Natural killer cell (primary cell): ENCODE measurements around the gene PPP1R16B. TPM values are rescaled to one million over a fixed set of nuclear protein-coding genes. Genes with fewer than 3 reads are reported as not detected.

ENCODE experiments used
- ATAC-seq, 3 donors: fragments of 150-1000 bp in 2 of 3; fragments of 200-7000 bp in 1 of 3; cut with Tn5 transposase; 1 replicate in 1 of 3; 2 replicates in 2 of 3; pipeline ENCODE4 v1.10.0; 2021; ENCODE audit warnings: mild to moderate bottlenecking in 2 of 3, moderate library complexity in 2 of 3
- DNase-seq, 2 donors: peaks; one replicate each; pipeline versions ENCODE4 v3.0.0 to v3.0.0-alpha.2; 2013 to 2021; ENCODE audit warnings: mixed read lengths in 1 of 2
- H3K27ac ChIP-seq: one replicate; pipeline ENCODE4 v1.5.1; 2013; ENCODE audit warnings: mild to moderate bottlenecking, low read length
- H3K27me3 ChIP-seq: one replicate; pipeline ENCODE4 v1.6.1; 2013; ENCODE audit warnings: low read length; ENCODE audit not compliant: control insufficient read depth, insufficient read depth
- H3K36me3 ChIP-seq: one replicate; pipeline ENCODE4 v1.6.1; 2013; ENCODE audit warnings: low read length; ENCODE audit not compliant: control insufficient read depth, insufficient read depth
- H3K4me1 ChIP-seq: one replicate; pipeline ENCODE4 v1.6.1; 2013; ENCODE audit warnings: low read length; ENCODE audit not compliant: control insufficient read depth, insufficient read depth
- H3K4me3 ChIP-seq: one replicate; pipeline ENCODE4 v1.5.1; 2013; ENCODE audit warnings: low read length
- H3K9me3 ChIP-seq: one replicate; pipeline ENCODE4 v1.6.1; 2013; ENCODE audit warnings: low read length; ENCODE audit not compliant: control insufficient read depth, insufficient read depth
- H3K27ac Mint-ChIP-seq, 2 donors: one replicate each; pipeline ENCODE4 v1.8.0; 2022; ENCODE audit warnings: mild to moderate bottlenecking in 2 of 2, mixed read lengths in 2 of 2, moderate library complexity in 1 of 2
- H3K27me3 Mint-ChIP-seq, 2 donors: one replicate each; pipeline ENCODE4 v1.8.0; 2022; ENCODE audit warnings: low read depth in 2 of 2, mixed read lengths in 2 of 2
- H3K36me3 Mint-ChIP-seq: one replicate; pipeline ENCODE4 v1.8.0; 2022; ENCODE audit warnings: mixed read lengths
- H3K4me1 Mint-ChIP-seq, 2 donors: one replicate each; pipeline ENCODE4 v1.8.0; 2022; ENCODE audit warnings: mixed read lengths in 2 of 2
- H3K4me3 Mint-ChIP-seq: one replicate; pipeline ENCODE4 v1.8.0; 2022; ENCODE audit warnings: mild to moderate bottlenecking, moderate library complexity, mixed read lengths
- H3K9me3 Mint-ChIP-seq, 2 donors: one replicate each; pipeline ENCODE4 v1.8.0; 2022; ENCODE audit warnings: mixed read lengths in 2 of 2
- CTCF ChIP-seq: fragments of 200-600 bp; IDR thresholded peaks from one replicate; pipeline ENCODE4 v1.8.0; 2022; ENCODE audit warnings: antibody characterized with exemption
- WGBS: methylation state at CpG from one replicate; pipeline ENCODE4 v1.1.7; 2013; ENCODE audit warnings: missing lambda C conversion rate; ENCODE audit not compliant: insufficient coverage; 5-methylcytosine and 5-hydroxymethylcytosine counted together
- intact Hi-C: fragments of 100-400 bp; cut with micrococcal nuclease; formaldehyde crosslinking; loops from one replicate; pipeline ENCODE4 v1.14.2; 2022
- total RNA-seq, 4 donors: library from RNA; stranded (reverse); fragments of 120-200 nt in 1 of 4; gene quantifications; one replicate each; pipeline versions ENCODE4 v1.2.3 to v1.2.4, GENCODE V29; 2013 to 2022

The PPP1R16B gene
- total RNA-seq, 3 donors from 2014 or later (not counting 1 experiment from before 2014, with no cell fraction given) = 52.0 to 62.3 (median 53.7) TPM

- Mint-ChIP-seq H3K27ac (peak overlapping the region; percentile 20 to 21), H3K27me3 (no peaks in the 10 kb centered on the region), H3K9me3 (no peaks in the 10 kb centered on the region), H3K4me1 (peaks cover 28% of the 10 kb centered on the region in 2 donors), H3K36me3 (no peaks in the 10 kb centered on the region), H3K4me3 (no peak overlapping the region)
- TF ChIP-seq CTCF = no peak
- no peaks in the 10 kb centered on the region for H3K9me3 ChIP-seq
- H3K4me3 ChIP-seq = no peak overlapping the region
- peaks cover 28% of the 10 kb centered on the region for H3K4me1 ChIP-seq
- peaks cover 34% of the 10 kb centered on the region for H3K36me3 ChIP-seq
- DNase-seq (no peak), ATAC-seq (no peak)
- H3K27ac ChIP-seq = no peak overlapping the region
- intact Hi-C loops = no loop called here
- H3K27me3 ChIP-seq = no peaks in the 10 kb centered on the region
Observed at GRCh38 chr20:38896009-38896594, 90.6 kb downstream of the PPP1R16B start.

GRCh38 chr20:38897267-38897666 is 91.8 kb downstream of the PPP1R16B start:
- H3K4me3 Mint-ChIP-seq = no peak overlapping the region

GRCh38 chr20:38900606-38901005 is 95.1 kb downstream of the PPP1R16B start:
- no peaks in the 10 kb centered on the region for H3K4me1 ChIP-seq
- DNase-seq (no peak), ATAC-seq (peak in 1 of 3 donors; percentile 22)
- Mint-ChIP-seq H3K27ac (no peak overlapping the region), H3K27me3 (no peaks in the 10 kb centered on the region), H3K4me3 (no peak overlapping the region), H3K9me3 (peaks cover 0 to 3% of the 10 kb centered on the region in 2 donors), H3K4me1 (peaks cover 0 to 18% of the 10 kb centered on the region in 2 donors), H3K36me3 (peaks cover 28% of the 10 kb centered on the region)
- intact Hi-C loops = no loop called here
- H3K9me3 ChIP-seq = peaks cover 3% of the 10 kb centered on the region
- no peak overlapping the region for H3K4me3 ChIP-seq
- H3K27ac ChIP-seq = no peak overlapping the region
- H3K36me3 ChIP-seq = peaks cover 71% of the 10 kb centered on the region
- no peaks in the 10 kb centered on the region for H3K27me3 ChIP-seq
- 99% methylated on average over 13 of the region's 13 CpGs for WGBS
- no peak for TF ChIP-seq CTCF

More at GRCh38 chr20:38897267-38897666, 91.8 kb downstream of the PPP1R16B start:
- Mint-ChIP-seq H3K27ac (no peak overlapping the region), H3K4me1 (peaks cover 26% of the 10 kb centered on the region in 2 donors), H3K27me3 (no peaks in the 10 kb centered on the region), H3K36me3 (peaks cover 5% of the 10 kb centered on the region), H3K9me3 (no peaks in the 10 kb centered on the region)
- Histone ChIP-seq H3K36me3 (peaks cover 44% of the 10 kb centered on the region), H3K9me3 (no peaks in the 10 kb centered on the region), H3K27ac (no peak overlapping the region), H3K4me3 (no peak overlapping the region), H3K4me1 (peaks cover 25% of the 10 kb centered on the region), H3K27me3 (no peaks in the 10 kb centered on the region)
- WGBS = 95% methylated on average over 4 of the region's 4 CpGs
- no peak for ATAC-seq
- DNase-seq = no peak
- TF ChIP-seq CTCF = no peak
- intact Hi-C loops = no loop called here

- no peak overlapping the region for H3K4me3 ChIP-seq
- H3K27me3 Mint-ChIP-seq = no peaks in the 10 kb centered on the region
- no peaks in the 10 kb centered on the region for H3K4me1 ChIP-seq
- H3K27me3 ChIP-seq = no peaks in the 10 kb centered on the region
- H3K27ac Mint-ChIP-seq = no peak overlapping the region
- peaks cover 0 to 22% of the 10 kb centered on the region in 2 donors for H3K4me1 Mint-ChIP-seq
- DNase-seq = no peak
- peaks cover 31% of the 10 kb centered on the region for H3K36me3 Mint-ChIP-seq
- H3K4me3 Mint-ChIP-seq = no peak overlapping the region
- no peak for ATAC-seq
- H3K36me3 ChIP-seq = peaks cover 81% of the 10 kb centered on the region
- intact Hi-C loops = no loop called here
- peaks cover 0 to 3% of the 10 kb centered on the region in 2 donors for H3K9me3 Mint-ChIP-seq
- 98% methylated on average over 8 of the region's 8 CpGs for WGBS
- no peak for TF ChIP-seq CTCF
- peaks cover 3% of the 10 kb centered on the region for H3K9me3 ChIP-seq
- H3K27ac ChIP-seq = no peak overlapping the region
Observed at GRCh38 chr20:38902601-38903000, 97.1 kb downstream of the PPP1R16B start.
